ENCODE data around the gene BOD1. TPM values are rescaled to one million over a fixed set of nuclear protein-coding genes. Genes with fewer than 3 reads are reported as not detected.

The BOD1 gene
- total RNA-seq, 2 donors from 2014 or later, result 30.2 to 44.7 TPM

DNA sequence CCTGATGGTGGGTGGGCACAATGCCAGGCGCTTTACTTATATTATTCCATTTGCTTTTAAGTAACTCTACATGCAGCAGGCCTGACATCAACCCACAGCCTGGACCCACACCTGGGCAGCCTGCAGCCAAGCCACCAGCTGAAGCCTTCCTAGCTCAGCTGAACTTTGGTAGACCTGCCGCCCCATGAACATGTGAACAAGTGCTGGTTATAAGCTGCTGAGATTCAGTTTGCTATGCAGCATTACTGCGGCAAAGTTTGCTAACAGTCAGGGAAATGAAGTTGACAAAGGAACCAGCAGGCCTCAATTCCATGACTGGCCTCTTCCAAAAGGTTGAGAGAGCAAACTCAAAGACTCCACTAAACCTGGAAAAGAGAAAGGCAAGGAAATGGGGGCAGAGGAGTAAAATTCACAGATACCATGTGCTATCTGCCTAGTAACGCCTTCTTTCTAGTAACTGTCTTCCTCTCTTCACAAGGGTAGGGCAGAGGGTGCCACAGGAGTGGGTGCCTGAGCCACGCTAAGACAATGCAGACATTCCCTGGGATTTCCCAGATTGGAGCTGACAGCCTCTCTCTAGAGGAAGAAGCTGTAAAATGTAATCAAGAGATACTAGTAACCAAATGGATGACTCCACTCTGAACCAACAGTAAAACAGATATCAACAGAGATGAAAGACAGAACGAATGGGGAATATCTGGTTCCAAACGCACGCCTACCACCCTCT is 2.9 kb downstream of the BOD1 start:
- TF ChIP-seq, protein P1, sequence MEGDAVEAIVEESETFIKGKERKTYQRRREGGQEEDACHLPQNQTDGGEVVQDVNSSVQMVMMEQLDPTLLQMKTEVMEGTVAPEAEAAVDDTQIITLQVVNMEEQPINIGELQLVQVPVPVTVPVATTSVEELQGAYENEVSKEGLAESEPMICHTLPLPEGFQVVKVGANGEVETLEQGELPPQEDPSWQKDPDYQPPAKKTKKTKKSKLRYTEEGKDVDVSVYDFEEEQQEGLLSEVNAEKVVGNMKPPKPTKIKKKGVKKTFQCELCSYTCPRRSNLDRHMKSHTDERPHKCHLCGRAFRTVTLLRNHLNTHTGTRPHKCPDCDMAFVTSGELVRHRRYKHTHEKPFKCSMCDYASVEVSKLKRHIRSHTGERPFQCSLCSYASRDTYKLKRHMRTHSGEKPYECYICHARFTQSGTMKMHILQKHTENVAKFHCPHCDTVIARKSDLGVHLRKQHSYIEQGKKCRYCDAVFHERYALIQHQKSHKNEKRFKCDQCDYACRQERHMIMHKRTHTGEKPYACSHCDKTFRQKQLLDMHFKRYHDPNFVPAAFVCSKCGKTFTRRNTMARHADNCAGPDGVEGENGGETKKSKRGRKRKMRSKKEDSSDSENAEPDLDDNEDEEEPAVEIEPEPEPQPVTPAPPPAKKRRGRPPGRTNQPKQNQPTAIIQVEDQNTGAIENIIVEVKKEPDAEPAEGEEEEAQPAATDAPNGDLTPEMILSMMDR (IDR thresholded peaks at IDR 0.05), result no peak
- peaks cover 9% of the 10 kb centered on the region for H3K36me3 ChIP-seq
- peaks cover 9 to 31% of the 10 kb centered on the region in 2 donors for H3K4me1 ChIP-seq (ENCODE audit: control insufficient read depth in 1 of 2, low read depth in 2 of 2)

DNA sequence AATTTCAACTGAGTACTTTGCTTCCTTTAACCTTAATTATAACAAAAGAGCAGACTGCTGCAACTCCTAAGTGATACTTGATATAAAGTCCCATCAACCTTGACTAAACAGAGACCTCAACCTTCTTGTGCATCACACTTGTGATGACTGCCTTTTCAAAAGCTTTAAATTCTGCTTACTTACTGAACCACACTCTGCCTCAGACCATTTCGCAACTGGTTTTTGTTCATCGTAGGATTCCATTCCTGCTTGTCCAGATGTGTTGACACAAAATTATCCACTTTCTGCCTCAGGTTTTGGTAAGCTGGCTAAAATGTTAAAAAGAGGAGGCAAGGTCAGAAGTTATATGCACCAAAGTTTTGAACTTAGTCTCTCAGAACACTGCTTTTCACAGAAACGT is 3.5 kb downstream of the BOD1 start:
- no peak for ATAC-seq (ENCODE audit: insufficient number of reproducible peaks, low FRiP score, low read depth)
- peaks cover 9 to 31% of the 10 kb centered on the region in 2 donors for H3K4me1 ChIP-seq (ENCODE audit: control insufficient read depth in 1 of 2, low read depth in 2 of 2)

More for the DNA sequence above, 2.9 kb downstream of the BOD1 start:
- Histone ChIP-seq H3K4me3 (no peak overlapping the region), H3K27me3 (replicated peaks; ENCODE audit: insufficient read depth) (no peaks in the 10 kb centered on the region), H3K9me3 (no peaks in the 10 kb centered on the region), H3K27ac (no peak overlapping the region)
- DNase-seq (ENCODE audit: low spot score) (no peak), ATAC-seq (ENCODE audit: insufficient number of reproducible peaks, low FRiP score, low read depth) (no peak)

DNA sequence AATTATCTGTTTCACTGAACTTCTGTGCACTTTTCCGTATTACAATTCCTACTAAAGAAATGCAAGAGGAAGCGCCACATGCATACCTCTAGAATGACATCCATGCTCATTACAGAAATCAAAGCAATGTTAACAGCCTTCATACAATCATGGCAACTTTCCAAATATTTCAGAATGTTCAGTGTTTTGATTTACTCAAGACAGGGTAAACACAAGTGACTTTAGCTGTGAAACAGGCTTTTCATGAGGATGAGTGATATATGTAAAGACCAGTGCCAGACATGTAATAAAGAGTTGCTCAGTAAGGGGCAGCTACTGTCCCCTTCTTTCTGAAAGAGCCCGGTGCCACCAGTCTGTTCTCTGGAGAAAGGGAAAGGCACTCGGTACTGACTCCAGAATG is 4.7 kb downstream of the BOD1 start:
- peaks cover 23% of the 10 kb centered on the region for H3K36me3 ChIP-seq

More for the DNA sequence above, 3.5 kb downstream of the BOD1 start:
- Histone ChIP-seq H3K4me3 (no peak overlapping the region), H3K9me3 (no peaks in the 10 kb centered on the region), H3K27ac (no peak overlapping the region), H3K27me3 (replicated peaks; ENCODE audit: insufficient read depth) (no peaks in the 10 kb centered on the region), H3K36me3 (peaks cover 13% of the 10 kb centered on the region)
- DNase-seq (ENCODE audit: low spot score), result no peak
- TF ChIP-seq, protein P1 (IDR thresholded peaks at IDR 0.05), result no peak

DNA sequence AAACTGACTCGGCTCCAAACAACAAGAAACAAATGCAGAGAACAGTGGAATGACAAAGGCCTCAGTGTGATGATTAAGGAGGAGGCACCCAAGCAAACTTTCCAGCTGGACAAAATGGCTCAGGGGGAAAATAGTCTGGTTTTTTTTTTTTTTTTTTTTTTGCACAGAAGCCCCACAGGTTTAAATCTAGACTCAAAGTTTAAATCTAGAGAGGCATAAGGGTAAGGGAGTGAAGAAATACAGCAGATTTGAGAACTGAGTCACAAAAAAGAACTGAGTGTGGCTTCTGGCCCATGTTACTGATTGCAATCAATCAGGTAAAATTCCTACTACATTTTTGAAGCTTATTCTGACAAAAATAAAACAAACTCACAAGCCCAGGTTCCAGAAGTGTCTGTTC is 12.3 kb downstream of the BOD1 start:
- Histone ChIP-seq H3K27ac (no peak overlapping the region), H3K9me3 (no peaks in the 10 kb centered on the region), H3K4me1 (ENCODE audit: control insufficient read depth in 1 of 2, low read depth in 2 of 2) (no peaks in the 10 kb centered on the region), H3K4me3 (no peak overlapping the region), H3K27me3 (replicated peaks; ENCODE audit: insufficient read depth) (no peaks in the 10 kb centered on the region), H3K36me3 (peaks cover 32% of the 10 kb centered on the region)
- DNase-seq (ENCODE audit: low spot score), result no peak
- ATAC-seq (ENCODE audit: insufficient number of reproducible peaks, low FRiP score, low read depth), result no peak
- TF ChIP-seq, protein P1 (IDR thresholded peaks at IDR 0.05), result no peak

More for the DNA sequence above, 4.7 kb downstream of the BOD1 start:
- DNase-seq (ENCODE audit: low spot score), result no peak
- H3K9me3 ChIP-seq, result no peaks in the 10 kb centered on the region
- H3K27ac ChIP-seq, result no peak overlapping the region
- no peaks in the 10 kb centered on the region for H3K27me3 ChIP-seq (replicated peaks; ENCODE audit: insufficient read depth)
- TF ChIP-seq, protein P1 (IDR thresholded peaks at IDR 0.05), result no peak
- H3K4me1 ChIP-seq (ENCODE audit: control insufficient read depth in 1 of 2, low read depth in 2 of 2), result peaks cover 9 to 26% of the 10 kb centered on the region in 2 donors
- no peak for ATAC-seq (ENCODE audit: insufficient number of reproducible peaks, low FRiP score, low read depth)
- H3K4me3 ChIP-seq, result no peak overlapping the region

DNA sequence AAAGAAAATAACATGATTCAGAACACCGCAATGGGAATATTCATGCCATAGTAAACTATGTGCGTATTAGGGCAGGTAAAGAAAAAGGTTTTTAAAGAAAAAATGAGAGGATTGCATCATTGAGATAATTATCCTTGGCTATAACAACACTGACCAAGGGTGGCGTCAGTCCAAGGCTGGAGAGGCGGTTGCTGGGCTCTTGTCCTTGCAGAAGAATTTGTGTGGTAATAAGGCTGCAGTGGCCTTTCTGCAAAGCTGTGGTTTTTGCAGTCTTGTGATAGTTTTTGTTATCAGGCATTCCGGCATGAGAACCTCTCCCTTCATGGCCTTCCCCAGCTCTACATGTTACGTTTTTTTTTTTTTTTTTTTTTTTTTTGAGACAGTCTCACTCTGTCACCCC is 14.0 kb downstream of the BOD1 start:
- ATAC-seq (ENCODE audit: insufficient number of reproducible peaks, low FRiP score, low read depth) (no peak), DNase-seq (ENCODE audit: low spot score) (no peak)
- Histone ChIP-seq H3K27ac (no peak overlapping the region), H3K36me3 (peaks cover 17% of the 10 kb centered on the region), H3K4me3 (no peak overlapping the region), H3K4me1 (ENCODE audit: control insufficient read depth in 1 of 2, low read depth in 2 of 2) (no peaks in the 10 kb centered on the region), H3K9me3 (no peaks in the 10 kb centered on the region), H3K27me3 (replicated peaks; ENCODE audit: insufficient read depth) (no peaks in the 10 kb centered on the region)
- TF ChIP-seq, protein P1 (IDR thresholded peaks at IDR 0.05), result no peak

Data from thoracic aorta (tissue), 2 donors.